Stimulated activated CD8-positive, alpha-beta memory T cell treated with anti-CD3 and anti-CD28 coated beads, Interleukin-7, amount 100 ng/mL, for 4 hours (primary cell): ENCODE data around the gene SLC16A5.
A peak's percentile ranks its signal among the peaks of the same experiment; 100 is the strongest.
"Not testable (repeated sequence)": the region's sequence is repeated elsewhere in the genome, so short reads cannot be mapped to it uniquely, and the experiment has no call there.

Experiments
- DNase-seq, 2 donors: peaks; one replicate each; pipeline ENCODE4 v3.0.0-alpha.2; 2020; ENCODE audit warnings: low read depth in 2 of 2

Gene SLC16A5

GRCh38 chr17:75133001-75133400 lies 45.2 kb downstream of the SLC16A5 start:
- no peak for DNase-seq

DNA sequence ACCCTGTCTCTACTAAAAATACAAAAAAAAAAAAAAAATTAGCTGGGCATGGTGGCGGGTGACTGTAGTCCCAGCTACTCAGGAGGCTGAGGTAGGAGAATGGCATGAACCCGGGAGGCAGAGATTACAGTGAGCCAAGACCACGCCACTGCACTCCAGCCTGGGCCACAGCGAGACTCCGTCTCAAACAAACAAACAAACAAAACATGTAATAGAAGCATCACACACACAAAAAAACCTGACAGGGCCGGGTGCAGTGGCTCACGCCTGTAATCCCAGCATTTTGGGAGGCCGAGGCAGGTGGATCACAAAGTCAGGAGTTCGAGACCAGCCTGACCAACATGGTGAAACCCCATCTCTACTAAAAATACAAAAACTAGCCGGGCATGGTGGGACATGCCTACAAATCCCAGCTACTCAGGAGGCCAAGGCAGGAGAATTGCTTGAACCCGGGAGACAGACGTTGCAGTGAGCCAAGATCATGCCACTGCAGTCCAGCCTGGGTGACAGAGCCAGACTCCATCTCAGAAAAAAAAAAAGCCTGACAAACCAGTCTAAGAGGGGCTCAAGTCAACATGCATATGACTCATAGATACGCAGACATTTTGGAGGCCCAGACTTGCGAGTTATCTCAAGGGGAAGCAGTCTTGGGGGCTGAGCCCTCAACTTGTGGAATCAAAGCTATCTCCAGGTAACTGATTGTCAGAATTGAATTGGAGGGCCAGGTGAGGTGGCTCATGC lies 46.0 kb downstream of the SLC16A5 start:
- not testable (repeated sequence) for DNase-seq

GRCh38 chr17:75135452-75135851 lies 47.7 kb downstream of the SLC16A5 start:
- no peak for DNase-seq

GRCh38 chr17:75135946-75136345 lies 48.2 kb downstream of the SLC16A5 start:
- no peak for DNase-seq

- not testable (repeated sequence) for DNase-seq
Measured at GRCh38 chr17:75137762-75138161, 50.0 kb downstream of the SLC16A5 start.

GRCh38 chr17:75138519-75138918 lies 50.8 kb downstream of the SLC16A5 start:
- DNase-seq = no peak

DNA sequence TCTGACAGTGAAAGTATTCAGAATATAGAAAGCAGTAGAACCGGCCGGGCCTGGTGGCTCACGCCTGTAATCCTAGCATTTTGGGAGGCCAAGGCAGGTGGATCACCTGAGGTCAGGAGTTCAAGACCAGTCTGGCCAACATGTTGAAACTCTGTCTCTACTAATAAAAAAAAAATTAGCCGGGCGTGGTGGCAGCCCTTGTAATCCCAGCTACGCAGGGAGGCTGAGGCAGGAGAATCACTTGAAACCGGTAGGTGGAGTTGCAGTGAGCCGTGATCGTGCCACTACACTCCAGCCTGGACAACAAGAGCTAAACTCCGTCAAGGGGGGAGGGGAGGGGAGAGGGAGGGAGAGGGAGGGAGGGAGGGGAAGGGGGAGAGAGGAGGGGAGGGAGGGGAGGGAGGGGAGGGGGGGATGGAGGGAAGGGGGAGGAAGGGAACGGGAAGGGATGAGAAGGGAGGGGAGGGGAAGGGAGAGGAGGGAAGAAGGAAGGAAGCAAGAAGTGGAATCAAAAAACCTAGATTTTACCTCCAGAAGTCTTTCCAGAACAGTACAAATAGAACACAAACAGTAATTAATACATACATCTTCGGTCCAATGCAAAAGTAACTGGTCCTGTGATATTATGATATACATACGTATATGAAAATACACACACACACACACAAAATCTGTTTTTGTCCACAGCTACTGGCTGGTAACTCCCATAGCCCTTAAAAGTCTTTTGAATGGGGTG lies 54.6 kb downstream of the SLC16A5 start:
- no peak for DNase-seq

DNA sequence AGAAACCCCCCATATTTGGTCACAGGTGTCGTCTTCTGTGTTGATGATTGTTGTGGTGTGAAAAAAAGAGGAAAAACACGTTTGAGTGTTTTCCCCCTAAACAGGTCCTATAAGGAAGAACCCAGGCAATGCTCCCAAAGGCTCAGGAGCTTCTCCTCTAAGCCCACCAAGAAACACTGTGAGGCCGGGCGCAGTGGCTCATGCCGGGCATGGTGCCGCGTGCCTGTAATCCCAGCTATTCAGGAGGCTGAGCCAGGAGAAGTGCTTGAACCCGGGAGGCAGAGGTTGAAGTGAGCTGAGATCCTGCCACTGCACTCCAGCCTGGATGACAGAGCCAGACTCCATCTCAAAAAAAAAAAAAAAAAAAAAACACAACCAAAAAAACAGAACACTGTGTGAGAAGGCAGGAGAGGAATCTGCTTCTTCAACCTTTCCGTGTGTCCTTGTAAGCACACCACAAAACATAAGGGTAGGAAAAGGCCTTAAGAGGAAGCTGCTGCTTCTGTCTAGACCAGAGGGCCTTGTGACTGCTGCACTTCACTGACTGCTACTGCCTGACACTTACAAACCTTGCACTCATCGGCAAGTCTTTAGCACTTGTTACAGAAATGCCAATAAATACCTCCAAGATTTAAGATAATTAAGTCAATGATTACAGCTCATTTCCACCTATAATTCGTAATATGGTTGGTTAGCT lies 57.2 kb downstream of the SLC16A5 start:
- DNase-seq = no peak

DNA sequence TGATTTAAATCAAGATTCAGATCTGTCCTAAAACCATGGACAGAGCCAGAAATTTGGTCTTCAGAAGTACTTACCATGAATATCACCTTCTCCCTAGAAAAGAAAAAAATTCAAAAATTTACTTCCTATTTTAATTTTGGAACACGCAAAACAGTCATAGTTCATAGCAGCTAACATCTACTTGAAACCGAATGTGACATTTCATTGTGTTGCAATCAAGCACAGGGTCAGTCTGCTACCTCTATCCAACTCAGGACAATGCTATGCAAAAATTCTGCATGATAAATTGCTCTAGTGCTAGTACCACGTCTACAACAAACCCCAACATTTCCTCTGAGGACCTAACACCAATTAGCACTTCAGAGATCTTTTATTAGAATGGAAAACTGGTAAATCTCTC lies 58.8 kb downstream of the SLC16A5 start:
- no peak for DNase-seq

- DNase-seq = no peak
Measured at GRCh38 chr17:75147878-75148546, 60.3 kb downstream of the SLC16A5 start.

DNA sequence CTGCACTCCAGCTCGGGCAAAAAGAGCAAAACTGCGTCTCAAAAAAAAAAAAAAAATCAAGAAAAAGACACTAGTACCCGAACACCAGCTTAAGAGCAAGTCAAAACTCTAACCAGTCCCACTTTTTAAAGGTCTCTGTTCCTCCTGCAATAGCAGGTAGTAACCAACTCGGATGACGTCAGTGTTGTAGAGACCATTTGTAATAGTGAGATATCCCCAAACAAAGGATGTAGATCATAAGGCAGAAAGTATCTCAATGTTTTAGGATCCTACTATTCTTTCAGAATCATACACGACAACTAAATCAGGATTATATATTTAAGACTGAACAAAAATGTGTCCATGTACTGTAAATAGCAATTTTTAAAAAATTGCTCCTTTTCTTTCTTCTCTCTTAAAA lies 64.2 kb downstream of the SLC16A5 start:
- DNase-seq = no peak

- DNase-seq = no peak
Measured at GRCh38 chr17:75152523-75152921, 64.8 kb downstream of the SLC16A5 start.

DNA sequence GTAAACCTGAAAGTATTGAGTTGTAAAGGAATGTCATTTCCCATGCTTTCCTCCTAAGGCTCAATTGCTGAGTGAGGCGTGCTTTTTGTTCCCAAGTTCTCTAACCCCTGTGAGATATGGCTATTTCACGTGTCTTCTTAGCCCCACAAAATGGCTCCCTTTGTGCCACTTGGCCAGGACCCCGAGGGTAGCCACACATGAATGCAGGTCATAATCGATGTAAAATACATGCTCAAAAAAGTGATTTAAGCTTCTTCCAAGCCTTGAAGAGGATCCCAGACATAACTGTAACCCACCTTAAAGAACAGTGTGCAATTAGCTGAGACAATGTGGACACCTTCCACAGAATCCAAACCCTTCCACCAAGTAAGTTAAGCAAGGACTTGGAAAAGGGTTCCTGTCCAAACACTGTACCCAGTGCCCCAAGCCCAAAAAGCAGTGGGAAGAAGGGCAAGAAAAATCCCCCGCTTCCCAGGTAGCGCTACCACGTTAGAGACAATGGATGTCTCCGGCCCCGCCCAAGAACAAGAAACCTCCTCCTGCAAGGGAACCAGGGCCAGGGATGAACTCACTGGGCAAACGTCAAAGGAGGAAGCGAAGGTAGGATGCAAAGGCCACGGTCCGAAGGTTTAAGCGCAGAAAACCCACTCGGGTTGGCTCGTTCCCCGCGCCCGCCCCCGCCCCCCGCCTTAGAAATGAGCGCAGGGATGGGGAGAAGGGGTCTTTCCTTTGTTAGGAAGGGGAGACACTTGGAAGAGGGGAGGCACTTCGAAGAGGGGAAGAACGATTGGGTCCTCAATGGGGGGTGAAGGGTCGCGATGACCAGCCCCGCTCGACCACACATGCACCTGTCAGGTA lies 65.4 kb downstream of the SLC16A5 start:
- no peak for DNase-seq

DNA sequence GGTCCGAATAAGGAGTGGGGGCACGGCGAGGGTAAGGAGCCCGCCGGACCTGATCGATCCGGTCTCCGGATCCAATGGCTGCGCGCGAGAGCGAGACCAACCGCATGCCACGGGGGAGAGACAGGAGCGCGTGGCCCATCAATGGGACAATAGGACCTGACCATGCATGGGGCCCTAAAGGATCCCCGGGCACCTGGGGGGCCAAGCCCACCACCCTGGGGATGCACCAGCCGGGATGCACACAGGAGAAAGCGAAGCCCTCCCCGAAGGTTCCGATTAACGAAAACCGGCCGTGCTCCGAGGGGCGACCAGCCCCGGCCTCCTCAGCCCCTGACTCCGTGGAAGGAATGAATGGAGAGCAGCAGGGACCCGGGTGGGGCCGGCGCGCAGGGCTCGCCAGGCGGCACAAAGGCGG lies 66.0 kb downstream of the SLC16A5 start:
- DNase-seq = no peak

DNA sequence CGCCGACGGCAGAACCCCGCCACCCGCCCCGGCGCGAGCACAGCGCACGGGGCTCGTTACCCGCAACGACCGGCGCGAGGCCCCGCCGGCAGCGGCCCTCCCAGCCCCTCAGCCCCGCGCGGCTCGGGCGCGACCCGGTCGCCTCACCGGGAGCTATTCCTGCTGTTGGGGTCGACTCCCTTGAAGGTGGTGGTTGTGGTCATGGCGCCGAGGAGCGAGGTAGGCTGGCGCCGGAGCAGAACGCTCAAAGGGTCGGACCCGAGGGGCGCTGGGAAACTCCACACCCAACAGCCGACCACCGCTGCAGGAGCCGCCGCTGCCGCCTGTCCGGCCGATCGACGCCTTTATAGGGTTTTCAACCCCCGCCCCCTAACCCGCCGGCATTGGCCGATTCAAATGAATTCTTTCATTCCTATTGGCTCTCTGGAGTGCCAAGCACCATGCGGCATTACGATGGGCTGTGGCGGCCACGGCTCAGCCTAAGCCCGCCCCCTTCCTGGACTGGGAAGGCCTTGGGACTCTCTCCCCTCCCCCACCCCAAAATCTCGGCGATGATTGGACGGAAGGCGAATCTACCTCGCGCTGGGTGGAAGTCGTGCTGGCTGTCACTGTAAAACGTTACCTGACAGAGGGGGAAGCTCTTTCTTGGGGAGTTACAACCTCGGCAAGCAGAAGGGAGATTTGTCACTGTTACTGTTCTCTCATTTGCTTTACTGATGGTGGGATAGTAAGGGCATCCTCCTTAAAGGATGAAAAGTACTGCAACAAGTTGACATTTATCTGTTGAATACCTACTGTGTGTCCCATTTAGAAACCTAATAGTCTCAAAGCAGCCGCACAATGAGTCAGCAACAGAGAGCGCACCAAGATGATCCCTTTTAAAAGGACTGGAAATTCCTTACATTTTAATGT lies 66.7 kb downstream of the SLC16A5 start, which contains the start of gene JPT1:
JPT1 (minus strand) TSS at position 318 of the 912 bp plus-strand sequence; CDS start at position 203, 115 bp downstream.
- DNase-seq = peak; percentile 95 to 97

DNA sequence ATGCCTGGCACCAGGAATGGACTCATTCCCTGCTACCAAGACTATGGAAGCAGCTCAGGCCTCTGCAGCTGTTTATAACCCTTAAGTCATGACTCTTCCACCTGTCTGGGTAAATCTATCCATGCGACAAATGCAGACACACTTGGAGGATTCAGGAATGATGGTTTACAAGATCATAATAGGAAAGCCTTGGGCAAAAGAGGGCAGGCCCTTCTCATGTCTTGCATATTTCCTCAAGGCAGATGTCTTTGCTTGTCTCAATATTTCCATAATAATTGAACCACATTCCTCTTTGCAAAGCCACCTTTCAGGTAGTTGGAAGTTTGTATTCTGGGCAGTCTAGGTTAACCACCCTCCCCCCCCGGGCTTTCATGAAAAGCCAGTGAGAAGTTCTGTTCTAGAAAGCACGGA lies 67.4 kb downstream of the SLC16A5 start:
- no peak for DNase-seq
